Measurements from ENCODE around the gene RACGAP1.

RACGAP1 gene

GRCh38 chr12:49941556-49942511 lies 83.5 kb downstream of the RACGAP1 start:
- DNase-seq (ENCODE audit: low spot score), result no peak

- no peak for DNase-seq (ENCODE audit: low spot score)
These were observed 85.6 kb downstream of the RACGAP1 start for GRCh38 chr12:49939707-49940106.

- no peak for DNase-seq (ENCODE audit: low spot score)
These were observed 86.0 kb downstream of the RACGAP1 start for GRCh38 chr12:49939307-49939706.
